ENCODE data around the gene KSR2.

Gene KSR2

DNA sequence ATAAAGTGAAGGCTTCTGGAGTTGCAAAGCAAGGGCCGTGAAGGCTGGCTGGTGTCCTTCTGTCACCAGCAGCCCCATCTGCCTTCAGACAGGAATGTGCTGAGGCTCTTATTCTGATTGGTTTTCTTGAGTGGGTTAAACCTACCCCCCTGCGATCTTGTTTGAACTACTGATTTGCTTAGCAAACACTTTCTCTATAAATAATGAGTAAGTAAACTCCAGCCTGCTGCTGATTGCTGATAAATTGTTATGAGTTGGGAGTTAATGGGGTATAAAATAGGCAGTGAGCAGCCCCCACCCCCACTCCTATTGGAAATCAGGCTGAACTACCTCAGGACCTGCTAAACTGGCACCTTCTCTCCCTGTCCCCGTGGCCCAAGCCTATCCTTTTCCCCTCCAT is 461.2 kb downstream of the KSR2 start:
- H3K4me3 ChIP-seq (ENCODE audit: control insufficient read depth, low read depth, low read length): no peak overlapping the region
- TF ChIP-seq, protein P1, sequence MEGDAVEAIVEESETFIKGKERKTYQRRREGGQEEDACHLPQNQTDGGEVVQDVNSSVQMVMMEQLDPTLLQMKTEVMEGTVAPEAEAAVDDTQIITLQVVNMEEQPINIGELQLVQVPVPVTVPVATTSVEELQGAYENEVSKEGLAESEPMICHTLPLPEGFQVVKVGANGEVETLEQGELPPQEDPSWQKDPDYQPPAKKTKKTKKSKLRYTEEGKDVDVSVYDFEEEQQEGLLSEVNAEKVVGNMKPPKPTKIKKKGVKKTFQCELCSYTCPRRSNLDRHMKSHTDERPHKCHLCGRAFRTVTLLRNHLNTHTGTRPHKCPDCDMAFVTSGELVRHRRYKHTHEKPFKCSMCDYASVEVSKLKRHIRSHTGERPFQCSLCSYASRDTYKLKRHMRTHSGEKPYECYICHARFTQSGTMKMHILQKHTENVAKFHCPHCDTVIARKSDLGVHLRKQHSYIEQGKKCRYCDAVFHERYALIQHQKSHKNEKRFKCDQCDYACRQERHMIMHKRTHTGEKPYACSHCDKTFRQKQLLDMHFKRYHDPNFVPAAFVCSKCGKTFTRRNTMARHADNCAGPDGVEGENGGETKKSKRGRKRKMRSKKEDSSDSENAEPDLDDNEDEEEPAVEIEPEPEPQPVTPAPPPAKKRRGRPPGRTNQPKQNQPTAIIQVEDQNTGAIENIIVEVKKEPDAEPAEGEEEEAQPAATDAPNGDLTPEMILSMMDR (IDR thresholded peaks at IDR 0.05; ENCODE audit: control insufficient read depth, insufficient read depth, low read depth, low read length, missing control alignments): no peak
- no peak for DNase-seq (ENCODE audit: low read depth)

DNA sequence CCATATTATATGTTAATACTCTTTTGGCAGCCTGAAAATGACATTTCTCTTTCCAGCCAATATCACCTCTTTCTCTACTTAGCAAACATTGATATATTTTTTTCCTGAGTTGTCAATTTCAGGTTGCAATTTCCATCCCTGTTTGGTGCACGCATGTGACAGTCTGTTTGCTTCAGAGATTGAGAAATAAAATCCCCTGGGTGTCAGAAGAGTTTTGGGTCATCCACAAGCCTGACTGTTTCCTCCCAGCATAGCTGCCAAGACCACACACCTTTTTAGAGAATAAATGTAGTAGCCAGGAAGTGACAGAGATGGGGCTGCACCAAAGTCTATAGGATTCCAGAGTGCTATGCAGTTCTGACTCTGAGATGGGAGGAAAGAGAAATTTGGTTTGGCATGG is 462.5 kb downstream of the KSR2 start:
- TF ChIP-seq, protein P1 (IDR thresholded peaks at IDR 0.05; ENCODE audit: control insufficient read depth, insufficient read depth, low read depth, low read length, missing control alignments): no peak
- no peak for DNase-seq (ENCODE audit: low read depth)
- H3K4me3 ChIP-seq (ENCODE audit: control insufficient read depth, low read depth, low read length): no peak overlapping the region

DNA sequence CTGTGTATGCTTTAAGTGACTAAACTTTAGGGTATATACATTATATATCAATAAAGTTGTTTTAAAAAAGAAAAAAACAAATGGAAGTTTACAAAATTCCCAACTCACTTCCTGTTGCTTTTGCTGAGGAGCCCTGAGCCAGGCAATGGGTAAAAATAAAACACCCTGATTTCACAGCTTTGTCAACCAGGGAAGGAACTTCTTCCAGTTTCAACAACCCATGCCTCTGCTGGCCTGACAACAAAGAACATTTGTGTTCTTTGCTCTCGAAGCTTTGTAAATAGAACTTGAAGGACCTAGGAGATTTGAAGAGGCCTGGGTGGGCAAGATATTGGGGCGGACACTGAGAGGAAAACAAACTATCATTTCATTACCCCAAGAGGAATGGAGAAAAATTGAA is 466.2 kb downstream of the KSR2 start:
- TF ChIP-seq, protein P1 (IDR thresholded peaks at IDR 0.05; ENCODE audit: control insufficient read depth, insufficient read depth, low read depth, low read length, missing control alignments): no peak
- DNase-seq (ENCODE audit: low read depth): no peak
- H3K4me3 ChIP-seq (ENCODE audit: control insufficient read depth, low read depth, low read length): no peak overlapping the region

DNA sequence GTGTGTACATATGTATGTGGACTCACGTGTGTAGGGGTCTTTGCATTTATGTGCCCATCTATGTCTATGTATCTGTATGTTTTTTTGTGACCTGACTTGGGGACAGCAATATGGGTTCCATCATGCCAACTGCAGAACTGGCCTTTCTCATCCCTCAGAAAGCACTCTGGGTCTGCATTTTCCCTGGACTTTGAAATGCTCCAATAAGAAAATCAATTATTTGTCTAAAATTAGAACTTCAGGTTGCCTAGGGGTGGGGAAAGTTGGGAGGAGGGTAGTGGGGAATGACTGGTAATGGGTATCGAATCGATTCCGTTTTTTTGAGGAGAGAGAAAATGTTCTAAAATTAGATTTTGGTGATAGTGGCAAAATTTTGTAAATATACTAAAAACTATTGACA is 466.6 kb downstream of the KSR2 start:
- DNase-seq (ENCODE audit: low read depth): no peak
- TF ChIP-seq, protein P1 (IDR thresholded peaks at IDR 0.05; ENCODE audit: control insufficient read depth, insufficient read depth, low read depth, low read length, missing control alignments): no peak
- H3K4me3 ChIP-seq (ENCODE audit: control insufficient read depth, low read depth, low read length): no peak overlapping the region

GRCh38 chr12:117501076-117501869 is 467.5 kb downstream of the KSR2 start:
- H3K4me3 ChIP-seq (ENCODE audit: control insufficient read depth, low read depth, low read length): no peak overlapping the region
- DNase-seq (ENCODE audit: low read depth): no peak
- TF ChIP-seq, protein P1 (IDR thresholded peaks at IDR 0.05; ENCODE audit: control insufficient read depth, insufficient read depth, low read depth, low read length, missing control alignments): no peak

DNA sequence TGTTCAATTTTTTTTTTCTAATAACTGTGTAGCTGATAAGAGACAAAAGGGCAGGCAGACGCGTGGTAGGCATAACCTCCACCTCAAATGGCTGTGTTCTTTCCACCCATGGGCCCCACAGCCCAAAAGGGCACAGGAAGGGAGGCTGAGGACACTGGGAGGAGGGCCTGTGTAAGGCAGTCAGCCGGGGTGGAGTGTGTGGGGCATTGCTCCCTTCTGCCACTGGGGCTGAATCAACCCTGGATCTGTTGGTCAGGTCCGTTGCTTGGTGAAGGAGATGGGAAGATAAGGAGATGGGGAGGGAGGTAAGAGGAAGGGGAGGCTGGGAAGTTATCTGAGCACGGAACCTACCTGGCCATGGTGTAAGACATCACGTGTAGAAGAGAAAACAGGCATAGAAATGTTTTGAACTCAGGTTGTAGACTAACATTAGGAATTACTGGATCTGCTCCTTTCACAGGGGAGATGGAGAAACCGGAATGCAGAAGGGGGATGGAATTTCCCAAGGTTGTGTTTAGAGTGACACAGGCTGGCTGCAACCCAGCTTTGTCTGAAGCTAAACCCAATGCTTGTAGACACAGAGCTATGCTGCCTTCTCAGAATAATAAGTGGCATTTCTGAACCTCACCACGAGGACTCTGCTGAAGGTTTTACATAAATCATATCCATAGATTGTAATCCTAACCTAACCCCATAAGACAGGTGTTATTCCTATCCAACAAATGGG is 468.9 kb downstream of the KSR2 start:
- DNase-seq (ENCODE audit: low read depth): no peak
- TF ChIP-seq, protein P1 (IDR thresholded peaks at IDR 0.05; ENCODE audit: control insufficient read depth, insufficient read depth, low read depth, low read length, missing control alignments): no peak
- no peak overlapping the region for H3K4me3 ChIP-seq (ENCODE audit: control insufficient read depth, low read depth, low read length)
